WTC11 (cell line): ENCODE data around the gene ATP5MC3. TPM values are rescaled to one million over a fixed set of nuclear protein-coding genes. Genes with fewer than 3 reads are reported as not detected.

Source experiments
- ATAC-seq: fragments of 200-7000 bp; cut with Tn5 transposase; 2 replicates; pipeline ENCODE4 v1.10.0; 2021; ENCODE audit warnings: mild to moderate bottlenecking, moderate library complexity
- CTCF ChIA-PET: fragments of 300-600 bp; sonication (Branson Sonifier 250); formaldehyde crosslinking; loops from one replicate; lab custom pipeline; 2021; ENCODE audit warnings: antibody characterized with exemption; lab: Charles Lee
- POLR2A ChIA-PET: fragments of 350-600 bp; sonication (Branson Sonifier 250); formaldehyde crosslinking; loops from one replicate; lab custom pipeline; 2021; ENCODE audit warnings: antibody characterized with exemption; lab: Charles Lee
- DNase-seq: peaks from one replicate; pipeline ENCODE4 v3.0.0; 2021; ENCODE audit warnings: low spot score
- H3K27ac Mint-ChIP-seq: 2 replicates; pipeline ENCODE4 v1.8.0; 2021; ENCODE audit warnings: mixed read lengths
- H3K27me3 Mint-ChIP-seq: 2 replicates; pipeline ENCODE4 v1.8.0; 2021; ENCODE audit warnings: low read depth, mild to moderate bottlenecking, moderate library complexity, mixed read lengths
- H3K36me3 Mint-ChIP-seq: 2 replicates; pipeline ENCODE4 v1.8.0; 2021; ENCODE audit warnings: mixed read lengths
- H3K4me1 Mint-ChIP-seq: 2 replicates; pipeline ENCODE4 v1.8.0; 2022; ENCODE audit warnings: mixed read lengths
- H3K4me3 Mint-ChIP-seq: 2 replicates; pipeline ENCODE4 v1.8.0; 2021; ENCODE audit warnings: mild to moderate bottlenecking, moderate library complexity, mixed read lengths
- H3K9me3 Mint-ChIP-seq: 2 replicates; pipeline ENCODE4 v1.8.0; 2021; ENCODE audit warnings: mixed read lengths
- CREM ChIP-seq: sonication (generic); formaldehyde crosslinking; IDR thresholded peaks from 2 replicates; pipeline ENCODE4 v1.8.1; 2022; ENCODE audit warnings: mild to moderate bottlenecking, missing genetic modification reagents, moderate library complexity
- HMGA2 ChIP-seq: fragments of 250-450 bp; sonication (Bioruptor Pico); IDR thresholded peaks from 2 replicates; pipeline ENCODE4 v1.4.0; 2021; ENCODE audit warnings: mild to moderate bottlenecking, moderate library complexity
- NR3C1 ChIP-seq: sonication (generic); formaldehyde crosslinking; conservative IDR thresholded peaks from 2 replicates; pipeline ENCODE4 v1.8.1; 2023; ENCODE audit warnings: low read depth, mild to moderate bottlenecking, missing genetic modification reagents
- PRRX2 ChIP-seq: fragments of 250-450 bp; sonication (Bioruptor Pico); IDR thresholded peaks from 2 replicates; pipeline ENCODE4 v1.8.0; 2021; ENCODE audit warnings: mild to moderate bottlenecking
- SMAD3 ChIP-seq: sonication (generic); formaldehyde crosslinking; IDR thresholded peaks from 2 replicates; pipeline ENCODE4 v1.8.0; 2022; ENCODE audit warnings: missing genetic modification reagents, mild to moderate bottlenecking, borderline replicate concordance
- SMAD4 ChIP-seq: sonication (generic); formaldehyde crosslinking; IDR thresholded peaks from 2 replicates; pipeline ENCODE4 v1.8.0; 2022; ENCODE audit warnings: mild to moderate bottlenecking, missing genetic modification reagents
- SP1 ChIP-seq: sonication (generic); formaldehyde crosslinking; conservative IDR thresholded peaks from 2 replicates; pipeline ENCODE4 v1.8.1; 2022; ENCODE audit warnings: missing genetic modification reagents
- TEAD1 ChIP-seq: sonication (generic); formaldehyde crosslinking; IDR thresholded peaks from 2 replicates; pipeline ENCODE4 v1.8.0; 2022; ENCODE audit warnings: mild to moderate bottlenecking, missing genetic modification reagents
- ZNF263 ChIP-seq: sonication (generic); formaldehyde crosslinking; IDR thresholded peaks from 2 replicates; pipeline ENCODE4 v1.8.1; 2022; ENCODE audit warnings: low read depth, mild to moderate bottlenecking, moderate library complexity, missing genetic modification reagents
- ZNF396 ChIP-seq: fragments of 250-450 bp; sonication (Bioruptor Pico); IDR thresholded peaks from 2 replicates; pipeline ENCODE4 v1.8.0; 2021; ENCODE audit warnings: mild to moderate bottlenecking, moderate library complexity, borderline replicate concordance
- total RNA-seq: library from RNA; stranded (reverse); gene quantifications from 3 replicates; pipeline ENCODE4 v1.2.3, GENCODE V29; 2021
- TF ChIP-seq, protein P1 (sequence below): fragments of 250-450 bp; sonication (Bioruptor Pico); conservative IDR thresholded peaks from 2 replicates; pipeline ENCODE4 v1.9.0; 2021; ENCODE audit warnings: mild to moderate bottlenecking
- TF ChIP-seq, protein P2 (sequence below): sonication (generic); formaldehyde crosslinking; IDR thresholded peaks from 2 replicates; pipeline ENCODE4 v1.8.0; 2022; ENCODE audit warnings: mild to moderate bottlenecking, missing genetic modification reagents
- TF ChIP-seq, protein P3 (sequence below): sonication (generic); formaldehyde crosslinking; IDR thresholded peaks from 2 replicates; pipeline ENCODE4 v1.8.1; 2023; ENCODE audit warnings: mild to moderate bottlenecking, missing genetic modification reagents, moderate library complexity
- TF ChIP-seq, protein P4 (sequence below): sonication (generic); formaldehyde crosslinking; IDR thresholded peaks from 2 replicates; pipeline ENCODE4 v1.8.1; 2022; ENCODE audit warnings: missing genetic modification reagents, borderline replicate concordance
- TF ChIP-seq, protein P5 (sequence below): sonication (generic); formaldehyde crosslinking; conservative IDR thresholded peaks from 2 replicates; pipeline ENCODE4 v1.8.1; 2023; ENCODE audit warnings: mild to moderate bottlenecking, low read depth, missing genetic modification reagents, moderate library complexity
- TF ChIP-seq, protein P6 (sequence below): sonication (generic); formaldehyde crosslinking; IDR thresholded peaks from 2 replicates; pipeline ENCODE4 v1.8.1; 2023; ENCODE audit warnings: mild to moderate bottlenecking, missing genetic modification reagents
- TF ChIP-seq, protein P7 (sequence below): sonication (generic); formaldehyde crosslinking; IDR thresholded peaks from 2 replicates; pipeline ENCODE4 v1.8.1; 2022; ENCODE audit warnings: low read depth, mild to moderate bottlenecking, moderate library complexity, missing genetic modification reagents, borderline replicate concordance
- TF ChIP-seq, protein P8 (sequence below): fragments of 200-600 bp; IDR thresholded peaks from 2 replicates; pipeline ENCODE4 v1.8.0; 2022; ENCODE audit warnings: antibody characterized with exemption
- TF ChIP-seq, protein P9 (sequence below): sonication (generic); formaldehyde crosslinking; IDR thresholded peaks from 2 replicates; pipeline ENCODE4 v1.8.1; 2023; ENCODE audit warnings: mild to moderate bottlenecking, moderate library complexity, missing genetic modification reagents
- TF ChIP-seq, protein P10 (sequence below): sonication (generic); formaldehyde crosslinking; IDR thresholded peaks from 2 replicates; pipeline ENCODE4 v1.8.1; 2022; ENCODE audit warnings: mild to moderate bottlenecking, missing genetic modification reagents, moderate library complexity, borderline replicate concordance

Gene ATP5MC3
- total RNA-seq, 1 experiment from 2014 or later = 370 TPM

DNA sequence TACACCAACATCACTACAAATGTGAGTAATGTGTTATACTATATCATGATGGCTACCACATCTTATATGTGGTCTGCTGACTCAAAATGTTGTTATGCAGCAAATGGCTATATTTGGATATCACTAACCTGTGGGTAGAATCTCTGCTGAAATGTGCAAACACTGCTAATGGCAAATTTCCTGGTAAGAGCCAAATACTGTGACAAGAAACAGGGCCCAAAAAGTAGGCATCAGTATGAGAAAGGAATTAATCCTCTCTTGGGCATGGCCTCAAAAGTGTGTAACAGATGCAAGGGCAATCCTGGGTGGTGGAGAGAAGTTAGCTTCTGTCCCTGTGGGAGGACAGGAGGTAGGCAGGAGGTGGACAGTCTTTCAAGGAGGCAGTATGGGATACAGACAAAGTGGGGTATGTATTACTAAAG, 26.8 kb downstream of the ATP5MC3 start (continued):
- TF ChIP-seq, protein P1, sequence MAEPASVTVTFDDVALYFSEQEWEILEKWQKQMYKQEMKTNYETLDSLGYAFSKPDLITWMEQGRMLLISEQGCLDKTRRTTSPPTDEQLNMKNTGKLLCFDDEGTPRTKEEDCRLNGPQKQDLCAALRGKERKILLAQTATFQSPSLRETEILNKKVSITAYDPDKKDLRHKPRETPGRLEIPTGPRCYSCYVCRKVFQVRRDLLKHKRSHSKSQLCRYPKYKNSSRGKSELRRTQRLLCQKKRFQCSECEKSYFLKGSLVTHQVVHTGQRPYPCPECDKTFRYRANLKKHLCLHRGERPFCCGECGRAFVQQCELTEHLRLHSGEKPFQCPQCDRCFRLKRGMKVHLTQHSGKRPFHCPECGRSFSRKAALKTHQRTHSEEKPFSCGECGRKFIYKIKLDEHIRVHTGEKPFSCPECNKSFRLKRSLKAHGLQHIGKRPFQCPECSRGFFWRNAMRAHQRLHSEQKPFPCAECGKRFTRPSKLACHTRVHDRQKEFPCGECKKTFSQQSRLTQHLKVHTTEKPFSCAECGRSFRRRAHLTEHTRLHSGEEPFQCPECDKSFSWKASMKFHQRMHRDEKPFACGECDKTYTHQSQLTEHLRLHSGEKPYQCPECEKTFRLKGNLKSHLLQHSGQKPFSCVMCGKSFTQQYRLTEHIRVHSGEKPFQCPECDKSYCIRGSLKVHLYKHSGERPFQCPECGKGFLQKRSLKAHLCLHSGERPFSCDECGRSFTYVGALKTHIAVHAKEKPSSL (CRISPR knock-in tag) = no peak
- TF ChIP-seq, protein P2, sequence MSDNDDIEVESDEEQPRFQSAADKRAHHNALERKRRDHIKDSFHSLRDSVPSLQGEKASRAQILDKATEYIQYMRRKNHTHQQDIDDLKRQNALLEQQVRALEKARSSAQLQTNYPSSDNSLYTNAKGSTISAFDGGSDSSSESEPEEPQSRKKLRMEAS (CRISPR knock-in tag) = no peak
- TF ChIP-seq, protein P3, sequence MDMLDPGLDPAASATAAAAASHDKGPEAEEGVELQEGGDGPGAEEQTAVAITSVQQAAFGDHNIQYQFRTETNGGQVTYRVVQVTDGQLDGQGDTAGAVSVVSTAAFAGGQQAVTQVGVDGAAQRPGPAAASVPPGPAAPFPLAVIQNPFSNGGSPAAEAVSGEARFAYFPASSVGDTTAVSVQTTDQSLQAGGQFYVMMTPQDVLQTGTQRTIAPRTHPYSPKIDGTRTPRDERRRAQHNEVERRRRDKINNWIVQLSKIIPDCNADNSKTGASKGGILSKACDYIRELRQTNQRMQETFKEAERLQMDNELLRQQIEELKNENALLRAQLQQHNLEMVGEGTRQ (CRISPR knock-in tag) = no peak
- no peak for TF ChIP-seq SMAD4 (CRISPR knock-in tag)

DNA sequence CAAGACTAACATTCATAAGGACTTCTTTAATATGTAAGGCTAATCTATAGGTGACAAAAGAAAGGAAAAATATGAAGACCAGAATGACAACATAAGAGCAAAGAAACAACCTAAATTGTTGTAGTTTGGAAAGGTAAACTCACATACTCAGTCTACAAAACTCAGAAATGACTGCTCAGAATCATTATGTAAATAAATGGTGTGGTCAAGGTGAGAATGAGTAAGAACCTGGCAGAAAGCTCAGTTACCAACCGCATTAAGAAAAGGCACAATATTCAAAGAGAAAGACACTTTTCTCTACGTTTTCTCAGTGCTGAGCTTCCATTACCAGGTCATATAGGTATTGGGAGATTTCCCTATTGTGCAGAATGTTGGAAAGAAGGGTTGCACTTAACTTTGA, 29.3 kb downstream of the ATP5MC3 start:
- ChIA-PET POLR2A (no interaction called here), CTCF (no interaction called here)
- Mint-ChIP-seq H3K27ac (no peak overlapping the region), H3K36me3 (peaks cover 10% of the 10 kb centered on the region), H3K9me3 (no peaks in the 10 kb centered on the region), H3K4me1 (peaks cover 32% of the 10 kb centered on the region), H3K27me3 (no peaks in the 10 kb centered on the region), H3K4me3 (no peak overlapping the region)
- no peak for DNase-seq
- no peak for ATAC-seq
- no peak for TF ChIP-seq CREM (CRISPR knock-in tag)
- TF ChIP-seq, protein P4, sequence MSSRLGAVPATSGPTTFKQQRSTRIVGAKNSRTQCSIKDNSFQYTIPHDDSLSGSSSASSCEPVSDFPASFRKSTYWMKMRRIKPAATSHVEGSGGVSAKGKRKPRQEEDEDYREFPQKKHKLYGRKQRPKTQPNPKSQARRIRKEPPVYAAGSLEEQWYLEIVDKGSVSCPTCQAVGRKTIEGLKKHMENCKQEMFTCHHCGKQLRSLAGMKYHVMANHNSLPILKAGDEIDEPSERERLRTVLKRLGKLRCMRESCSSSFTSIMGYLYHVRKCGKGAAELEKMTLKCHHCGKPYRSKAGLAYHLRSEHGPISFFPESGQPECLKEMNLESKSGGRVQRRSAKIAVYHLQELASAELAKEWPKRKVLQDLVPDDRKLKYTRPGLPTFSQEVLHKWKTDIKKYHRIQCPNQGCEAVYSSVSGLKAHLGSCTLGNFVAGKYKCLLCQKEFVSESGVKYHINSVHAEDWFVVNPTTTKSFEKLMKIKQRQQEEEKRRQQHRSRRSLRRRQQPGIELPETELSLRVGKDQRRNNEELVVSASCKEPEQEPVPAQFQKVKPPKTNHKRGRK (CRISPR knock-in tag) = no peak
- TF ChIP-seq ZNF396 (CRISPR knock-in tag) = no peak
- no peak for TF ChIP-seq SP1 (CRISPR knock-in tag)
- TF ChIP-seq, protein P5, sequence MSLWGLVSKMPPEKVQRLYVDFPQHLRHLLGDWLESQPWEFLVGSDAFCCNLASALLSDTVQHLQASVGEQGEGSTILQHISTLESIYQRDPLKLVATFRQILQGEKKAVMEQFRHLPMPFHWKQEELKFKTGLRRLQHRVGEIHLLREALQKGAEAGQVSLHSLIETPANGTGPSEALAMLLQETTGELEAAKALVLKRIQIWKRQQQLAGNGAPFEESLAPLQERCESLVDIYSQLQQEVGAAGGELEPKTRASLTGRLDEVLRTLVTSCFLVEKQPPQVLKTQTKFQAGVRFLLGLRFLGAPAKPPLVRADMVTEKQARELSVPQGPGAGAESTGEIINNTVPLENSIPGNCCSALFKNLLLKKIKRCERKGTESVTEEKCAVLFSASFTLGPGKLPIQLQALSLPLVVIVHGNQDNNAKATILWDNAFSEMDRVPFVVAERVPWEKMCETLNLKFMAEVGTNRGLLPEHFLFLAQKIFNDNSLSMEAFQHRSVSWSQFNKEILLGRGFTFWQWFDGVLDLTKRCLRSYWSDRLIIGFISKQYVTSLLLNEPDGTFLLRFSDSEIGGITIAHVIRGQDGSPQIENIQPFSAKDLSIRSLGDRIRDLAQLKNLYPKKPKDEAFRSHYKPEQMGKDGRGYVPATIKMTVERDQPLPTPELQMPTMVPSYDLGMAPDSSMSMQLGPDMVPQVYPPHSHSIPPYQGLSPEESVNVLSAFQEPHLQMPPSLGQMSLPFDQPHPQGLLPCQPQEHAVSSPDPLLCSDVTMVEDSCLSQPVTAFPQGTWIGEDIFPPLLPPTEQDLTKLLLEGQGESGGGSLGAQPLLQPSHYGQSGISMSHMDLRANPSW (CRISPR knock-in tag) = no peak
- no peak for TF ChIP-seq ZNF263 (CRISPR knock-in tag)
- TF ChIP-seq, protein P6, sequence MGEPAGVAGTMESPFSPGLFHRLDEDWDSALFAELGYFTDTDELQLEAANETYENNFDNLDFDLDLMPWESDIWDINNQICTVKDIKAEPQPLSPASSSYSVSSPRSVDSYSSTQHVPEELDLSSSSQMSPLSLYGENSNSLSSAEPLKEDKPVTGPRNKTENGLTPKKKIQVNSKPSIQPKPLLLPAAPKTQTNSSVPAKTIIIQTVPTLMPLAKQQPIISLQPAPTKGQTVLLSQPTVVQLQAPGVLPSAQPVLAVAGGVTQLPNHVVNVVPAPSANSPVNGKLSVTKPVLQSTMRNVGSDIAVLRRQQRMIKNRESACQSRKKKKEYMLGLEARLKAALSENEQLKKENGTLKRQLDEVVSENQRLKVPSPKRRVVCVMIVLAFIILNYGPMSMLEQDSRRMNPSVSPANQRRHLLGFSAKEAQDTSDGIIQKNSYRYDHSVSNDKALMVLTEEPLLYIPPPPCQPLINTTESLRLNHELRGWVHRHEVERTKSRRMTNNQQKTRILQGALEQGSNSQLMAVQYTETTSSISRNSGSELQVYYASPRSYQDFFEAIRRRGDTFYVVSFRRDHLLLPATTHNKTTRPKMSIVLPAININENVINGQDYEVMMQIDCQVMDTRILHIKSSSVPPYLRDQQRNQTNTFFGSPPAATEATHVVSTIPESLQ = no peak
- TF ChIP-seq, protein P7, sequence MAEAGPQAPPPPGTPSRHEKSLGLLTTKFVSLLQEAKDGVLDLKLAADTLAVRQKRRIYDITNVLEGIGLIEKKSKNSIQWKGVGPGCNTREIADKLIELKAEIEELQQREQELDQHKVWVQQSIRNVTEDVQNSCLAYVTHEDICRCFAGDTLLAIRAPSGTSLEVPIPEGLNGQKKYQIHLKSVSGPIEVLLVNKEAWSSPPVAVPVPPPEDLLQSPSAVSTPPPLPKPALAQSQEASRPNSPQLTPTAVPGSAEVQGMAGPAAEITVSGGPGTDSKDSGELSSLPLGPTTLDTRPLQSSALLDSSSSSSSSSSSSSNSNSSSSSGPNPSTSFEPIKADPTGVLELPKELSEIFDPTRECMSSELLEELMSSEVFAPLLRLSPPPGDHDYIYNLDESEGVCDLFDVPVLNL (CRISPR knock-in tag) = no peak
- TF ChIP-seq HMGA2 = no peak
- no peak for TF ChIP-seq SMAD3
- no peak for TF ChIP-seq NR3C1 (CRISPR knock-in tag)
- TF ChIP-seq, protein P8, sequence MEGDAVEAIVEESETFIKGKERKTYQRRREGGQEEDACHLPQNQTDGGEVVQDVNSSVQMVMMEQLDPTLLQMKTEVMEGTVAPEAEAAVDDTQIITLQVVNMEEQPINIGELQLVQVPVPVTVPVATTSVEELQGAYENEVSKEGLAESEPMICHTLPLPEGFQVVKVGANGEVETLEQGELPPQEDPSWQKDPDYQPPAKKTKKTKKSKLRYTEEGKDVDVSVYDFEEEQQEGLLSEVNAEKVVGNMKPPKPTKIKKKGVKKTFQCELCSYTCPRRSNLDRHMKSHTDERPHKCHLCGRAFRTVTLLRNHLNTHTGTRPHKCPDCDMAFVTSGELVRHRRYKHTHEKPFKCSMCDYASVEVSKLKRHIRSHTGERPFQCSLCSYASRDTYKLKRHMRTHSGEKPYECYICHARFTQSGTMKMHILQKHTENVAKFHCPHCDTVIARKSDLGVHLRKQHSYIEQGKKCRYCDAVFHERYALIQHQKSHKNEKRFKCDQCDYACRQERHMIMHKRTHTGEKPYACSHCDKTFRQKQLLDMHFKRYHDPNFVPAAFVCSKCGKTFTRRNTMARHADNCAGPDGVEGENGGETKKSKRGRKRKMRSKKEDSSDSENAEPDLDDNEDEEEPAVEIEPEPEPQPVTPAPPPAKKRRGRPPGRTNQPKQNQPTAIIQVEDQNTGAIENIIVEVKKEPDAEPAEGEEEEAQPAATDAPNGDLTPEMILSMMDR = no peak
- no peak for TF ChIP-seq PRRX2 (CRISPR knock-in tag)
- TF ChIP-seq TEAD1 (CRISPR knock-in tag) = no peak
- TF ChIP-seq, protein P9, sequence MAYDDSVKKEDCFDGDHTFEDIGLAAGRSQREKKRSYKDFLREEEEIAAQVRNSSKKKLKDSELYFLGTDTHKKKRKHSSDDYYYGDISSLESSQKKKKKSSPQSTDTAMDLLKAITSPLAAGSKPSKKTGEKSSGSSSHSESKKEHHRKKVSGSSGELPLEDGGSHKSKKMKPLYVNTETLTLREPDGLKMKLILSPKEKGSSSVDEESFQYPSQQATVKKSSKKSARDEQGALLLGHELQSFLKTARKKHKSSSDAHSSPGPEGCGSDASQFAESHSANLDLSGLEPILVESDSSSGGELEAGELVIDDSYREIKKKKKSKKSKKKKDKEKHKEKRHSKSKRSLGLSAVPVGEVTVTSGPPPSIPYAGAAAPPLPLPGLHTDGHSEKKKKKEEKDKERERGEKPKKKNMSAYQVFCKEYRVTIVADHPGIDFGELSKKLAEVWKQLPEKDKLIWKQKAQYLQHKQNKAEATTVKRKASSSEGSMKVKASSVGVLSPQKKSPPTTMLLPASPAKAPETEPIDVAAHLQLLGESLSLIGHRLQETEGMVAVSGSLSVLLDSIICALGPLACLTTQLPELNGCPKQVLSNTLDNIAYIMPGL = no peak
- TF ChIP-seq, protein P10, sequence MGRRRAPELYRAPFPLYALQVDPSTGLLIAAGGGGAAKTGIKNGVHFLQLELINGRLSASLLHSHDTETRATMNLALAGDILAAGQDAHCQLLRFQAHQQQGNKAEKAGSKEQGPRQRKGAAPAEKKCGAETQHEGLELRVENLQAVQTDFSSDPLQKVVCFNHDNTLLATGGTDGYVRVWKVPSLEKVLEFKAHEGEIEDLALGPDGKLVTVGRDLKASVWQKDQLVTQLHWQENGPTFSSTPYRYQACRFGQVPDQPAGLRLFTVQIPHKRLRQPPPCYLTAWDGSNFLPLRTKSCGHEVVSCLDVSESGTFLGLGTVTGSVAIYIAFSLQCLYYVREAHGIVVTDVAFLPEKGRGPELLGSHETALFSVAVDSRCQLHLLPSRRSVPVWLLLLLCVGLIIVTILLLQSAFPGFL (CRISPR knock-in tag) = no peak
